ENCODE results near the gene OFD1.

OFD1 gene

DNA sequence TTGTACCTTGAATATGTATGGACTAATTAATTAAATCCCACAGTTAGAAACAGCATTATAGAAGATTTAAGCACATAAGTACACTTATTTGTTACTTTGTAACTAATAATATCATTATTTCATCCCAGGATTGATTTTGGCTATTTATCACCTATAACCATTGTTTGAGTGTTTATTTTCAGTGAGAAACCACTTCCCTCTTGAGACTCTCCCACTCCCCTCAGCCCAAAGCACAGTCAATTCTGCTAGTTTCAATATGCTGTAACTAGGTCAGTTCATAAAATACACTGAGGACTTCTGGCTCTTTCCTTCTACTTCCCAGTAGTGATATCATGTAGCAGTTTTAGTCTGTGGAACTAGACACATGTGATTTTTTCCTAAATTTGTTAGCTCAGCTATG, 16.3 kb downstream of the OFD1 start:
- Histone ChIP-seq H3K27me3 (ENCODE audit: control insufficient read depth, insufficient read depth, low read length) (no peaks in the 10 kb centered on the region), H3K4me1 (no peaks in the 10 kb centered on the region), H2AFZ (no peak overlapping the region), H3K36me3 (ENCODE audit: control insufficient read depth, insufficient read depth, low read length) (no peaks in the 10 kb centered on the region), H3K27ac (no peak overlapping the region), H3K9ac (no peak overlapping the region), H3K79me2 (no peaks in the 10 kb centered on the region), H3K4me2 (ENCODE audit: low read length) (no peak overlapping the region), H3K9me3 (ENCODE audit: control insufficient read depth, low read length) (no peaks in the 10 kb centered on the region), H3K4me3 (ENCODE audit: low read depth, low read length) (no peak overlapping the region)
- TF ChIP-seq, protein P1, sequence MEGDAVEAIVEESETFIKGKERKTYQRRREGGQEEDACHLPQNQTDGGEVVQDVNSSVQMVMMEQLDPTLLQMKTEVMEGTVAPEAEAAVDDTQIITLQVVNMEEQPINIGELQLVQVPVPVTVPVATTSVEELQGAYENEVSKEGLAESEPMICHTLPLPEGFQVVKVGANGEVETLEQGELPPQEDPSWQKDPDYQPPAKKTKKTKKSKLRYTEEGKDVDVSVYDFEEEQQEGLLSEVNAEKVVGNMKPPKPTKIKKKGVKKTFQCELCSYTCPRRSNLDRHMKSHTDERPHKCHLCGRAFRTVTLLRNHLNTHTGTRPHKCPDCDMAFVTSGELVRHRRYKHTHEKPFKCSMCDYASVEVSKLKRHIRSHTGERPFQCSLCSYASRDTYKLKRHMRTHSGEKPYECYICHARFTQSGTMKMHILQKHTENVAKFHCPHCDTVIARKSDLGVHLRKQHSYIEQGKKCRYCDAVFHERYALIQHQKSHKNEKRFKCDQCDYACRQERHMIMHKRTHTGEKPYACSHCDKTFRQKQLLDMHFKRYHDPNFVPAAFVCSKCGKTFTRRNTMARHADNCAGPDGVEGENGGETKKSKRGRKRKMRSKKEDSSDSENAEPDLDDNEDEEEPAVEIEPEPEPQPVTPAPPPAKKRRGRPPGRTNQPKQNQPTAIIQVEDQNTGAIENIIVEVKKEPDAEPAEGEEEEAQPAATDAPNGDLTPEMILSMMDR (IDR thresholded peaks at IDR 0.05) = no peak

DNA sequence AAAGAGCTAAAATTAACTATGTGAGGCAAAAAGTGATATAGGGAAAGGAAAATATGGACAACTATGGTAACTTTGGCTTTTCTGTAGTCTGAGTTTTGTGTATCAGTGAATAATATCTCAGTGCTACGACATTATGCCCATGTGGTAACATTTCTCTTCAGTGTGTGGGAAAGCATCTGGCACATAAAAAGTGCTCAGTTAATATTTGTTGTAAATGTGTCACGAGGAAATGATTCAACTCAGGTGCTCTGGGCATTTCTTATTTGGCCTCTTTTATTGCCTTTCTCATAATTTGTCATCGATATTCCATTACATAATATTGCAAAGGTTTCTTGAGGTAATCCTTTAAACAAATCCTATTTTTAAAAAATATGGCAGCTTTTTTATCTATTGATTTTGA, 17.6 kb downstream of the OFD1 start:
- H3K79me2 ChIP-seq = no peaks in the 10 kb centered on the region
- H3K36me3 ChIP-seq (ENCODE audit: control insufficient read depth, insufficient read depth, low read length) = no peaks in the 10 kb centered on the region
- H3K4me1 ChIP-seq = no peaks in the 10 kb centered on the region
- H3K4me3 ChIP-seq (ENCODE audit: low read depth, low read length) = no peak overlapping the region
- H3K9me3 ChIP-seq (ENCODE audit: control insufficient read depth, low read length) = no peaks in the 10 kb centered on the region
- TF ChIP-seq, protein P1 (IDR thresholded peaks at IDR 0.05) = no peak
- H3K27ac ChIP-seq = no peak overlapping the region
- no peak overlapping the region for H2AFZ ChIP-seq
- no peaks in the 10 kb centered on the region for H3K27me3 ChIP-seq (ENCODE audit: control insufficient read depth, insufficient read depth, low read length)
- no peak overlapping the region for H3K9ac ChIP-seq
- no peak overlapping the region for H3K4me2 ChIP-seq (ENCODE audit: low read length)

DNA sequence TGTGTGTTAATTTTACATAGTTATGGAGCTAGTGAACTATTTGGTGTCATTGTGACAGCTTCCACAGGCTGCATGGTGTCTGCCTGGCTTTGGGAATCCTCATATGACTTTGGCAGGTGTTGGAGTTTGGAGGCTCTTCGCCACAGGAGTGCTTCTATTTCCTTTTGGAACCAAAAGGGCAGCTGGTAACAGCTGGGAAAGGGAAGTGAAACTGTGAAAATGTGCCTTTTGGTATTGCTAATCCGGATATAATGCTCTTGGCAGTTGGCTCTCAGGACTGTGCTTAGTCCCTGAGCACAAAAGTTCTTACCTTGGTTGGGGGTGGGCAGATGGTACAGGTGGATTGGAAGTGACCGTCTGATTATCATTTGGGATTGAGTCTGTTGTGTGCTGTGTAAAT, 18.1 kb downstream of the OFD1 start:
- Histone ChIP-seq H3K9ac (no peak overlapping the region), H3K27me3 (ENCODE audit: control insufficient read depth, insufficient read depth, low read length) (no peaks in the 10 kb centered on the region), H3K4me3 (ENCODE audit: low read depth, low read length) (no peak overlapping the region), H3K36me3 (ENCODE audit: control insufficient read depth, insufficient read depth, low read length) (no peaks in the 10 kb centered on the region), H3K9me3 (ENCODE audit: control insufficient read depth, low read length) (no peaks in the 10 kb centered on the region), H3K27ac (no peak overlapping the region), H3K4me2 (ENCODE audit: low read length) (no peak overlapping the region), H3K79me2 (no peaks in the 10 kb centered on the region), H3K4me1 (no peaks in the 10 kb centered on the region), H2AFZ (no peak overlapping the region)
- TF ChIP-seq, protein P1 (IDR thresholded peaks at IDR 0.05) = no peak

DNA sequence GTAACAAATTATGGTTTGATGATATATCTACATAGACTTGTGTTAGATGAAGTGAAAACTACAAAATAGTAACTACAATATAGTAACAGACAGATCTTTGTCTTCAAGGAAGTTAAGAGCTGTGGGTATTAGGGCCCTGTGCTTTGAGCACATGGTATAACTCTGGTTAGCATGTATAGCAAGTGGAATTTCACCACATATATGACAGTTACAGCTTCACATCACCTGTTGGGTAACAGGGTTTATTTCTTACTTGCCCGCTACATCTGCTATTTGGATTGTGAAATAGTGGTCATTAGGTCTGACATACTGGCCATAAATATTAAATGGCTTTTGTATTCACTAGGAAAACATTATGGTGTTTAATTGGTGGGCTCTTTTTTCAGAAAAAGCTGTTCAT, 20.2 kb downstream of the OFD1 start:
- Histone ChIP-seq H3K36me3 (ENCODE audit: control insufficient read depth, insufficient read depth, low read length) (no peaks in the 10 kb centered on the region), H2AFZ (no peak overlapping the region), H3K27ac (no peak overlapping the region), H3K9me3 (ENCODE audit: control insufficient read depth, low read length) (no peaks in the 10 kb centered on the region), H3K4me2 (ENCODE audit: low read length) (no peak overlapping the region), H3K4me1 (no peaks in the 10 kb centered on the region), H3K9ac (no peak overlapping the region), H3K79me2 (no peaks in the 10 kb centered on the region), H3K27me3 (ENCODE audit: control insufficient read depth, insufficient read depth, low read length) (no peaks in the 10 kb centered on the region), H3K4me3 (ENCODE audit: low read depth, low read length) (no peak overlapping the region)
- TF ChIP-seq, protein P1 (IDR thresholded peaks at IDR 0.05) = no peak

DNA sequence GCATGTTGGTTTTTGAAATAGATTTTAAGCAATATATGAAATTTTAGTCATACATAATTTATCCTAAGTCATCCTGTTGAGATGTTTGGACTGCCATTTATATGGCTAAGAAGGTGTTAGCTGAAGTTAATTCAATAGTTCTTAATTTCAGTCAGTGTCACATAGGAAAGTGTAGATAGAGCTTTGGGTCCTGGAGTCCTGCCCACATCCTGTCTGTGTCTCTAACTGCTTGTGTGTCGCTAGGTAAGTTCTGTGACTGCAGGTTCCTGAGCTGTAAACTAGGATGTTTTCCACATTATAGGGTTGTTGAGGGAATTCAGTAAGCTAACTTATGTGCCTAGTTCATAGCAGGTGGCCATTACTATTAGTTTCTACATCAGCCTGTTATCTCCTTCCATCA, 20.7 kb downstream of the OFD1 start:
- TF ChIP-seq, protein P1 (IDR thresholded peaks at IDR 0.05) = no peak
- Histone ChIP-seq H3K9ac (no peak overlapping the region), H3K27me3 (ENCODE audit: control insufficient read depth, insufficient read depth, low read length) (no peaks in the 10 kb centered on the region)

More for the DNA sequence above, 20.7 kb downstream of the OFD1 start:
- H3K36me3 ChIP-seq (ENCODE audit: control insufficient read depth, insufficient read depth, low read length) = no peaks in the 10 kb centered on the region
- H3K4me1 ChIP-seq = no peaks in the 10 kb centered on the region
- H3K9me3 ChIP-seq (ENCODE audit: control insufficient read depth, low read length) = no peaks in the 10 kb centered on the region
- no peaks in the 10 kb centered on the region for H3K79me2 ChIP-seq
- no peak overlapping the region for H3K4me3 ChIP-seq (ENCODE audit: low read depth, low read length)
- no peak overlapping the region for H3K4me2 ChIP-seq (ENCODE audit: low read length)
- no peak overlapping the region for H2AFZ ChIP-seq
- H3K27ac ChIP-seq = no peak overlapping the region

Measured in parathyroid adenoma (tissue), 2 donors.